ENCODE results near the gene DMRT1.
A peak's percentile ranks its signal among the peaks of the same experiment; 100 is the strongest.

DMRT1 gene

DNA sequence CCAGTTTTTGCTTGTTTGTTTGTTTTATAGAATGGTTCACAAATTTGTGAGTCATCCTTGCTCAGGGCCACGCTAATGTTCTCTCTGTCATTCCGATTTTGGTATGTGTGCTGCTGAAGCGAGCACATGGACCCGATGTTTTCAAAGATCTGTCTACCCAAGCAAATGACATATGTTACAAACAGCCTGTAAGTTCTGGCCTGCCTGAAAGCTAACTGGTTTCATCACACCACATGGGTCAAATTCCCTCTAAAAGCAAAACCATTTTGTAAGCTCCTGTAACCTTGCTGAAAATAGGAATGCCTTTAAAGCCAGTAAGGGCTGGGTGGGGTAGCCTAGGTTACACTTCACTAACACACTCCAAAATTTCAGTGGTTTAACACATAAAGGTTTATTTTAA, 160.3 kb downstream of the DMRT1 start:
- DNase-seq (ENCODE audit: low read depth) = no peak

DNA sequence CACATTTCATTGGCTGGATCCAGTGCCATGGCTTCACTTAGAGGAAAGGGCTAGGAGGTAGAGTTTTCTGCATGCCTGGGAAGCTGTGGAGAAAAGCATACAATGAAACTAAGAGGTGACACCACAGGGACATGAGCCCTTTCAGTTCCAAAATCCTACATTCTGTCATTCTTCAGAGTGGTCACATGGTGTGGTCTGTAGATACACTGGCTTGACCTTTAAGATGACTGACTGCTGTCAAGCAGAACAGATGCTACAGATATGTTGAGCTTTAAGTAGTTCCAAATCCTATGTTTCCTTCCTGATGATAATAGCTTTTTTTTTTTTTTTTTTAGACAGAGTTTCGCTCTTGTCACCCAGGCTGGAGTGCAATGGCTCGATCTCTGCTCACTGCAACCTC, 161.2 kb downstream of the DMRT1 start:
- DNase-seq (ENCODE audit: low read depth) = no peak

DNA sequence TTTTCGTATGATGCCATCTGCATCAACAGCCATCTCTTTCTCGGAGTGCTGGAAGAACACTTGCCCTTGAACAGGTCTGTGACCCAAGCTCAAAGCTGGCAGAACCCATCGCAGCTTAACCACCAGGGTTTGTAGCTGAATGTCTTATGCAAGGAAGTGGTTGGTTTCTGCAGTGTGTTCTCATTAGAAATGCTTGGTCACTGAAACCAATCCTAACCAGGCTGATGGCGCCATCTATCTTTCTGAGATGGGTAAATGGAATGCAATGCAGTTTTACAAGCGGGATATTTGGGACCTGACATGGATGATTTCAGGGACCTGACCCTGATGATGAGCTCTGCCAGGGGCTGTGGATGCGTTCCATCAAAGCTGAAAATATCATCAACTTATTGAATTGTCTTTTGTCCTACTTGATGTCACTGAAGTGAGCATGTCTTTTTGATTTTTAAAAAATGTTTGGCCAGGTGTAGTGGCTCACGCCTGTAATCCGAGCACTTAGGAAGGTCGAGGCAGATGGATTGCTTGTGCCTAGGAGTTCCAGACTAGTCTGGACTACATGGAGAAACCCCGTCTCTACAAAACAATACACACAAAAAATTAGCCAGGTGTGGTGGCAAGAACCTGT, 163.7 kb downstream of the DMRT1 start:
- no peak for DNase-seq (ENCODE audit: low read depth)

DNA sequence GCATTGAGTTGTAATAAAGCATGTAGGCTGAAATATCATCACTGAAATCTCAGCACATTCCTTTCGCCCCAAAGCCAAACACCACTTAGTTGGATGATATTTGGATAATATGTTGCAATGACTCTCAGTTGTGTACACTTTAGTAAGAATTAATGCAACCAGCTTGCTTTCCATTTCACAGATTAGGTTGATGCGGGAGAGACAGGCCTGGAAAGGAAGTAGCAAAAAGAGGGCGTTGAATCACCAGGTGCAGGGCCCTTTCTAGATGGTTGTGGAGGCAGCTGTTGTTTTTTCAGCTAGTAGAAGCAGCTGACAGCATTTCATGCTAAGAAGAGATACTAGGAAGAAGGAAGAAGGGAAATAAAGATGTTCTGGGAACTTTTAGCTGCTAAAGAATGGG, 165.8 kb downstream of the DMRT1 start:
- DNase-seq (ENCODE audit: low read depth) = no peak

DNA sequence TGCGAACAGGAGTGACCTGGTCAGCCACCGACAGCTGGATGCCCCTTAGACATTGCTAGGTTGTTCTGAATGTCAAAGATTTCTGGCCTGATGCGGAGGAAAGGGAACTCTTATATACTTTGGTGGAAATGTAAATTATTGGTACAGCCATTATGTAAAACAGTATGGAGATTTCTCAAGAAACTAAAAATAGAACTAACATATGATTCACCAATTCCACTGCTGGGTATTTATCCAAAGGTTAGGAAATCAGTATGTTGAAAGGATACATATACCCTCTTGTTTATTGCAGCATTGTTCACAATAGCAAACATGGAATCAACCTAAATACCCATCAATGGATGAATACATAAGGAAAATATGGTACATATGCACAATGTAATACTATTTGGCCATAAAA, 166.7 kb downstream of the DMRT1 start:
- DNase-seq (ENCODE audit: low read depth) = no peak

DNA sequence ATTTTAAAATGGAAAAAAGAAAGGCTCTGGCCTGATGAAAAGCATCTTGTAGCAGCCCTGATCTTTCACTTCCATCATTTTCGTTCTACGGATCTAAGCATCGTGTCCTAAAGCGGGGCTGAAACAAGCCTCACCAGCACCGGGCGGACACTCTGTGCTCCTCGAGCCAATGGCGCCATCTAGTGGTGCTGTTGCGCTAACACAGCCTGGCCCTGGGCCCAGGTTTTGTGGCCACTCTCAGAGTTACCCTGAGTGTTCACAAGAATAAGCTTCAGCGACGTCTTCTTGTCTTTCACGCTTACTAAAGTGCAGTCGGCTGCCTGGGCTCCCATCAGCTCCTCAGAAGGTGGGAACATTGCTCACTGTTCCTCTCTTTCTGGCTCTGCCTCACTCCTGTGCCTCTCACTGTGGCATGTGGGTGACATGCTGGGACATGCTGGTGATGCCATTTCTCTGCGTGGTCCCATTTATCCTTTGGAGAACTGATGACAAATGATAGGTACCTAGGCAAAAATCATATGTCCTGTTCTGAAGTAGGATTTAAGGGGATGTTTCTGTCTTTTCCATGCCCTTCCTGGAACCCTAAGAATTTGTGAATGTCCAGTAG, 167.7 kb downstream of the DMRT1 start:
- DNase-seq (ENCODE audit: low read depth) = peak; percentile 46

DNA sequence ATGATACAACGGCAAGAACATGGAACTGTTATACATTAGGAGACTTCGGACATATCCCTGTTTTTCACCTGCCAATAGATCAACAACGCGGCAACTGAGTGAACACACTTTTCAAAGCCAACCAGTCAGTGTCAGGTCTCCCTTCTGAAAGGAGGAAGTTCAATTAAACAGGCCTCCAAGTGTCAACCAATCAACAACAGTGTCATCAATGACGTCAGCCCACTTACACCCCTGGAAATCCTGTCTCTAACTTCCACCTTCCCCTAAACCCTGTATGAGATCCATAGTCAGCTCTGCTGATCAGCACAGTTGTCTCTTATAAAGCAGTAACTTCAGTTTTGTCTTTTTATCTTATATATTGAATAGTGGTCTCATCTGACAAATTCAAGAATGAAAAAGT, 171.5 kb downstream of the DMRT1 start:
- no peak for DNase-seq (ENCODE audit: low read depth)

DNA sequence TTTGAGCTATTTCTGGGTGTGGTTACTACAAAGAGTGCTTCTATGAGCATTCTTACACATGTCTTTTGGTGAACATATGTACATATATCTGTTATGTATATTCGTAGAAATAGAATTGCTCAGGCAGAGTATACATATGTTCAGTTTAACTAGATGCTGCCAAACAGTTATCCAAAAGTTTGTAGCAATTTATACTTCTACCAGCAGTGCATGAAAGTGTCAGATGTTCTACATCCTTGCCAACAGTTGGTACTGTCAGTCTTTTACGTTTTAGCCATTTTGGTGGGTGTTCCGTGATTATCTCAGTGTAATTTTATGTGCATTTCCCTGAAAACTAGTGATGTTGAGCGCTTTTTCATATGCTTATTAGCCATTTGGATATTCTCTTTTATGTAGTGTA, 172.7 kb downstream of the DMRT1 start:
- DNase-seq (ENCODE audit: low read depth) = no peak

DNA sequence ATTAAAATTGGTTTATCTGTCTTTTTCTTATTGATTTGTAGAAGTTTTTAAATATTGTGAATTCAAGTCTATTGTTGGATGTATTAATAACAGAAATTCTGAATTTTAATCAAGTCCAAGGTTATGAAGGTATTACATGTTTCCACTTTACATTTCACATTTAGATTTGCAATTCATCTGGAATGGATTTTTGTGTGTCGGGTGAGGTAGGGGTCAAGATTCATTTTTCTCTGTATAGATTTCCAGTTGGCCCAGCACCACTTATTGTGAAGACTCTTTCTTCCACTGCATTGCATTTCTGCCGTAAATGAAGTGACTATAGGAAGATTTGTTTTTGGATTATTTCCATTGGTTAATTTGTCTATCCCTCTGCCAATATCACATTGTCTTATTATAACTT, 173.1 kb downstream of the DMRT1 start:
- no peak for DNase-seq (ENCODE audit: low read depth)

DNA sequence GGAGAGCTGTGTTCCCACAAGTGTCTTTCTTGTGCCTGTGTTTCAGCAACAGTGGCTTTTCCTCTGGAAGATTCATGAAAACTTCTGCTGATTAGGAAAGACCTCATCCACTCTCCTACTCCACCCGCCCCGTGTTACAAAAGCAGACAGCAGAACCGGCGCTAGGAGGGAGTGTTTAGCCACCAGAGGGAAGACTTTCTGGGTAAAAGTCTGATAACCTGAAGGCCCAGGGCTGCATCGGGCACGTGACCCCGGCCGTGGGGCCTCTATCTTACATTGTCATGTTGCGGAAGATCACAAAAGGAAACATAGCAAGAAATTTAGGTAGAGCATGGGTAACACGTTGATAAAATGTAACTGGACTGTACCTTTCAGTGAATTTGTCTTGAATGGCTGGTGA, 176.6 kb downstream of the DMRT1 start:
- no peak for DNase-seq (ENCODE audit: low read depth)

All from stimulated activated CD8-positive, alpha-beta memory T cell treated with anti-CD3 and anti-CD28 coated beads, Interleukin-7, amount 100 ng/mL, for 24 hours (primary cell).